GM12878 (cell line): Measurements from ENCODE around the gene KRTAP3-2. TPM values are rescaled to one million over a fixed set of nuclear protein-coding genes. Genes with fewer than 3 reads are reported as not detected.

ENCODE experiments used
- ATAC-seq: fragments of 200-7000 bp; cut with Tn5 transposase; 3 replicates; pipeline ENCODE4 v1.9.1; 2020; ENCODE audit warnings: mild to moderate bottlenecking, moderate library complexity
- BruUV-seq: library from RNA; stranded (reverse); fragments of 400-500 nt; replicated peaks from 2 replicates; lab custom pipeline; 2021; lab: Mats Ljungman, UMichigan
- CTCF ChIA-PET: fragments of 300-600 bp; sonication (Branson Sonifier 250); formaldehyde crosslinking; extraction: SDS; loops from one replicate; lab custom pipeline; 2021; ENCODE audit warnings: inconsistent platforms; lab: Yijun Ruan, JAX
- POLR2A ChIA-PET: fragments of 350-600 bp; formaldehyde crosslinking; extraction: SDS; loops from one replicate; lab custom pipeline; 2021; ENCODE audit warnings: inconsistent platforms; lab: Charles Lee
- RAD21 ChIA-PET: fragments of 300-600 bp; sonication (Branson Sonifier 250); formaldehyde crosslinking; loops from one replicate; lab custom pipeline; 2023; ENCODE audit warnings: antibody characterized with exemption; ENCODE audit not compliant: unreplicated experiment; lab: Charles Lee
- SMC1A ChIA-PET: fragments of 300-600 bp; sonication (Branson Sonifier 250); formaldehyde crosslinking; loops from one replicate; lab custom pipeline; 2023; ENCODE audit not compliant: unreplicated experiment, uncharacterized antibody; lab: Charles Lee
- DNase-seq: peaks from one replicate; pipeline ENCODE4 v3.0.0-alpha.2; 2011; ENCODE audit warnings: low read depth, low spot score
- FAIRE-seq: peaks from 3 replicates; lab custom pipeline; 2011; peaks lifted over from hg19 to GRCh38; lab: Jason Lieb, UNC
- H2AFZ ChIP-seq: 2 replicates; pipeline ENCODE4 v1.6.0; 2011; ENCODE audit warnings: low read depth, low read length, control low read depth; ENCODE audit not compliant: control insufficient read depth
- H3K27ac ChIP-seq: 2 replicates; pipeline ENCODE4 v1.5.1; 2011; ENCODE audit warnings: control low read depth; ENCODE audit not compliant: control insufficient read depth, insufficient read depth
- H3K27me3 ChIP-seq, 2 experiments: replicated peaks in 1 of 2; 2 replicates each; pipeline versions ENCODE4 v1.6.0 to v1.6.1; 2011; ENCODE audit warnings: low read length in 1 of 2; ENCODE audit not compliant: control insufficient read depth in 2 of 2, insufficient read depth in 2 of 2
- H3K36me3 ChIP-seq, 2 experiments: 2 replicates each; pipeline ENCODE4 v1.5.1; 2011; ENCODE audit warnings: low read length in 1 of 2; ENCODE audit not compliant: control insufficient read depth in 2 of 2, insufficient read depth in 2 of 2
- H3K4me1 ChIP-seq: 2 replicates; pipeline ENCODE4 v1.6.1; 2011; ENCODE audit warnings: mild to moderate bottlenecking, low read length, moderate library complexity, mixed read lengths; ENCODE audit not compliant: control insufficient read depth, insufficient read depth
- H3K4me2 ChIP-seq: 2 replicates; pipeline ENCODE4 v1.6.0; 2011; ENCODE audit warnings: control low read depth; ENCODE audit not compliant: control insufficient read depth, insufficient read depth
- H3K4me3 ChIP-seq: fragments of 200-600 bp; sonication (generic); 2 replicates; pipeline ENCODE4 v1.5.1; 2016
- H3K79me2 ChIP-seq: 2 replicates; pipeline ENCODE4 v1.6.0; 2011; ENCODE audit warnings: low read length; ENCODE audit not compliant: control insufficient read depth, insufficient read depth
- H3K9ac ChIP-seq: 2 replicates; pipeline ENCODE4 v1.8.0; 2011; ENCODE audit warnings: low read length, control low read depth, mixed read lengths; ENCODE audit not compliant: control insufficient read depth, insufficient read depth
- H3K9me3 ChIP-seq: replicated peaks from 3 replicates; pipeline ENCODE4 v1.5.1; 2011; ENCODE audit warnings: mild to moderate bottlenecking, low read length; ENCODE audit not compliant: control insufficient read depth, insufficient read depth
- H4K20me1 ChIP-seq: 2 replicates; pipeline ENCODE4 v1.6.0; 2011; ENCODE audit not compliant: control insufficient read depth, insufficient read depth
- BMI1 ChIP-seq: fragments of 450-650 bp; IDR thresholded peaks from 2 replicates; pipeline ENCODE4 v1.6.1; 2016; ENCODE audit warnings: mild to moderate bottlenecking, moderate library complexity, borderline replicate concordance
- CBX3 ChIP-seq: fragments of 200-600 bp; sonication (generic); IDR thresholded peaks from 2 replicates; pipeline ENCODE4 v1.6.1; 2016; ENCODE audit warnings: low read depth, borderline replicate concordance
- CTCF ChIP-seq, 3 experiments: IDR thresholded peaks in 2 of 3; conservative IDR thresholded peaks in 1 of 3; 2 replicates each; pipeline ENCODE4 v1.5.1; 2011; ENCODE audit warnings: low read depth in 3 of 3, low read length in 3 of 3, mild to moderate bottlenecking in 3 of 3, control low read depth in 2 of 3, moderate library complexity in 2 of 3, inconsistent platforms in 1 of 3, mixed read lengths in 1 of 3; ENCODE audit not compliant: control insufficient read depth in 2 of 3, insufficient read depth in 1 of 3; ENCODE audit errors: extremely low read depth in 1 of 3
- DPF2 ChIP-seq: fragments of 450-650 bp; IDR thresholded peaks from 2 replicates; pipeline ENCODE4 v1.6.1; 2017; ENCODE audit warnings: mild to moderate bottlenecking
- E2F8 ChIP-seq: fragments of 450-650 bp; IDR thresholded peaks from 2 replicates; pipeline ENCODE4 v1.6.1; 2018; ENCODE audit warnings: mild to moderate bottlenecking, low read depth, moderate library complexity; ENCODE audit not compliant: partially characterized antibody
- FOXM1 ChIP-seq: IDR thresholded peaks from 2 replicates; pipeline ENCODE4 v1.6.1; 2012; ENCODE audit warnings: low read depth, mild to moderate bottlenecking, inconsistent platforms, low read length, moderate library complexity
- LARP7 ChIP-seq: fragments of 450-650 bp; IDR thresholded peaks from 2 replicates; pipeline ENCODE4 v1.6.1; 2017; ENCODE audit warnings: mild to moderate bottlenecking
- MTA3 ChIP-seq: IDR thresholded peaks from 2 replicates; pipeline ENCODE4 v1.6.1; 2012; ENCODE audit warnings: low read length, inconsistent platforms, borderline replicate concordance
- NRF1 ChIP-seq: conservative IDR thresholded peaks from 2 replicates; pipeline ENCODE4 v1.6.1; 2011; ENCODE audit warnings: mild to moderate bottlenecking, low read depth, low read length, improper control_type of control experiment
- PAX5 ChIP-seq: IDR thresholded peaks from 2 replicates; pipeline ENCODE4 v1.6.1; 2011; ENCODE audit warnings: low read depth, low read length, borderline replicate concordance
- RAD51 ChIP-seq: fragments of 450-650 bp; IDR thresholded peaks from 2 replicates; pipeline ENCODE4 v1.6.1; 2016; ENCODE audit warnings: moderate library complexity, mild to moderate bottlenecking, inconsistent platforms
- REST ChIP-seq: IDR thresholded peaks from 2 replicates; pipeline ENCODE4 v1.6.1; 2012; ENCODE audit warnings: mild to moderate bottlenecking, low read depth, low read length
- SMAD1 ChIP-seq: fragments of 450-650 bp; IDR thresholded peaks from 2 replicates; pipeline ENCODE4 v1.6.1; 2018; ENCODE audit warnings: mild to moderate bottlenecking, low read depth; ENCODE audit not compliant: partially characterized antibody
- SMARCA5 ChIP-seq: fragments of 450-650 bp; IDR thresholded peaks from 2 replicates; pipeline ENCODE4 v1.6.1; 2017; ENCODE audit warnings: mild to moderate bottlenecking
- TCF7 ChIP-seq: IDR thresholded peaks from 2 replicates; pipeline ENCODE4 v1.6.1; 2014; ENCODE audit warnings: antibody characterized with exemption, borderline replicate concordance
- ZZZ3 ChIP-seq: IDR thresholded peaks from 2 replicates; pipeline ENCODE4 v1.6.1; 2011; ENCODE audit warnings: low read depth; ENCODE audit not compliant: control insufficient read depth, insufficient read length
- WGBS: methylation state at CpG from one replicate; pipeline ENCODE4 v1.1.6; 2016; ENCODE audit warnings: low lambda C conversion rate; ENCODE audit not compliant: insufficient replicate concordance, insufficient coverage; ENCODE audit errors: missing lambda C conversion rate; 5-methylcytosine and 5-hydroxymethylcytosine counted together
- in situ Hi-C: fragments of 300-500 bp; cut with MboI; formaldehyde crosslinking; loops from 9 replicates; pipeline ENCODE4 v1.14.3; 2018; ENCODE audit warnings: mixed read lengths
- intact Hi-C: fragments of 100-400 bp; cut with micrococcal nuclease; formaldehyde crosslinking; loops from one replicate; pipeline ENCODE4 v1.14.2; 2022; ENCODE audit not compliant: unreplicated experiment
- polyA plus RNA-seq, 11 experiments: library from polyadenylated mRNA; depleted of rRNA in 4 of 11; unstranded in 6 of 11; stranded (reverse) in 5 of 11; fragments of >200 nt; fragmentation: Nextera tagmentation in 4 of 11; fragmentation: Illumina TruSeq in 1 of 11; extraction: Ambion mirVana in 4 of 11; extraction: Trizol in 1 of 11; gene quantifications; 1 replicate in 1 of 11; 2 replicates in 10 of 11; pipeline versions ENCODE4 v1.2.1 to v1.2.3, GENCODE V29; 2011 to 2016; ENCODE audit warnings: inconsistent platforms in 2 of 11, missing spikeins in 2 of 11, low read depth in 1 of 11
- total RNA-seq, 4 experiments: library from RNA; depleted of rRNA in 3 of 4; stranded (reverse); fragments of >200 nt in 3 of 4; fragmentation: Illumina TruSeq in 1 of 4; extraction: Trizol in 1 of 4; gene quantifications; 2 replicates each; pipeline versions ENCODE4 v1.2.1 to v1.2.3, GENCODE V29; 2013 to 2021

The KRTAP3-2 gene
- total and polyA plus RNA-seq, 10 of the 15 experiments (the other 5 are each of a cell fraction or from before 2014, with no cell fraction given): not detected

- no peak for TF ChIP-seq E2F8
Measured at GRCh38 chr17:40986920-40987319, 12.8 kb downstream of the KRTAP3-2 start (continued).

- in situ Hi-C loops: no loop called here
- TF ChIP-seq TCF7: no peak
- no peak for TF ChIP-seq SMAD1
- no peak for TF ChIP-seq RAD51
- no peak for TF ChIP-seq SMARCA5
- no peak for TF ChIP-seq DPF2
- TF ChIP-seq REST: no peak
- TF ChIP-seq NRF1: no peak
- TF ChIP-seq PAX5: no peak
- TF ChIP-seq MTA3: no peak
- TF ChIP-seq CBX3: no peak
- no peak for TF ChIP-seq FOXM1
- TF ChIP-seq BMI1: no peak
- TF ChIP-seq CTCF (IDR thresholded peaks at IDR 0.05 in 2 of 3, conservative IDR thresholded peaks at IDR 0.05 in 1 of 3; ENCODE audit: control insufficient read depth in 2 of 3, extremely low read depth in 1 of 3, insufficient read depth in 1 of 3, low read depth in 3 of 3, low read length in 3 of 3): no peak
- no peak for TF ChIP-seq LARP7
- no peak for TF ChIP-seq ZZZ3
Measured at GRCh38 chr17:40984226-40984625, 15.5 kb downstream of the KRTAP3-2 start, which contains the start of gene KRT40. KRT40 (minus strand) TSS chr17:40984326; CDS start chr17:40984273, 53 bp downstream.

More at GRCh38 chr17:40984226-40984625, 15.5 kb downstream of the KRTAP3-2 start, which contains the start of gene KRT40:
- ChIA-PET RAD21 (no interaction called here), SMC1A (interaction anchor here (1.1 kb wide), 1 partner anchor 37 kb away, joined by 3 read pairs; no protein-coding TSS in a partner anchor), POLR2A (no interaction called here), CTCF (no interaction called here)
- Histone ChIP-seq H3K36me3 (no peaks in the 10 kb centered on the region), H3K4me3 (no peak within 1 kb of the TSS), H4K20me1 (no peaks in the 10 kb centered on the region), H3K4me1 (no peaks in the 10 kb centered on the region), H3K4me2 (no peak within 1 kb of the TSS), H3K27me3 (peaks cover 0 to 4% of the 10 kb centered on the region in 2 experiments; a peak in 1 of 4 replicates), H3K9me3 (no peaks in the 10 kb centered on the region), H2AFZ (no peak within 1 kb of the TSS), H3K79me2 (no peaks in the 10 kb centered on the region), H3K9ac (no peak within 1 kb of the TSS), H3K27ac (no peak within 1 kb of the TSS)
- ATAC-seq (no peak), FAIRE-seq (no peak), DNase-seq (no peak)
- BruUV-seq: no TSS peak
- WGBS: 29% methylated on average over 3 of the region's 3 CpGs
- intact Hi-C loops: no loop called here
